AG04450 (cell line): ENCODE results near the gene ACSF3. TPM values are rescaled to one million over a fixed set of nuclear protein-coding genes. Genes with fewer than 3 reads are reported as not detected.

ENCODE experiments used
- CTCF ChIA-PET: fragments of 300-600, 350-600 bp; formaldehyde crosslinking; extraction: SDS; loops from one replicate; lab custom pipeline; 2022; ENCODE audit warnings: antibody characterized with exemption, inconsistent platforms; lab: Charles Lee
- POLR2A ChIA-PET: fragments of 350-600 bp; formaldehyde crosslinking; extraction: SDS; loops from one replicate; lab custom pipeline; 2021; ENCODE audit warnings: antibody characterized with exemption, inconsistent platforms; lab: Yijun Ruan, JAX
- DNase-seq: peaks from one replicate; pipeline ENCODE4 v3.0.0-alpha.2; 2011; ENCODE audit warnings: low read depth, low spot score
- H3K27ac ChIP-seq: one replicate; pipeline ENCODE4 v1.5.1; 2012; ENCODE audit warnings: low read depth, low read length, control low read depth
- H3K27me3 ChIP-seq: one replicate; pipeline ENCODE4 v1.6.0; 2012; ENCODE audit warnings: low read length; ENCODE audit not compliant: control insufficient read depth, insufficient read depth
- H3K4me3 ChIP-seq: 2 replicates; pipeline ENCODE4 v1.5.1; 2011; ENCODE audit warnings: mild to moderate bottlenecking, low read depth, low read length, control low read depth
- H3K9me3 ChIP-seq: 2 replicates; pipeline ENCODE4 v1.5.1; 2012; ENCODE audit warnings: low read length; ENCODE audit not compliant: control insufficient read depth, insufficient read depth
- polyA plus RNA-seq: library from polyadenylated mRNA; depleted of rRNA; stranded (reverse); fragments of >200 nt; gene quantifications from 2 replicates; pipeline ENCODE4 v1.2.3, GENCODE V29; 2011
- TF ChIP-seq, protein P1 (sequence below): IDR thresholded peaks from 2 replicates; pipeline ENCODE4 v1.5.1; 2011; ENCODE audit warnings: low read depth, low read length, control low read depth, inconsistent platforms

Gene ACSF3
- polyA plus RNA-seq, 1 experiment: 11.2 TPM

GRCh38 chr16:89113661-89114060, 20.0 kb downstream of the ACSF3 start:
- CTCF ChIA-PET: no interaction called here
- TF ChIP-seq, protein P1, sequence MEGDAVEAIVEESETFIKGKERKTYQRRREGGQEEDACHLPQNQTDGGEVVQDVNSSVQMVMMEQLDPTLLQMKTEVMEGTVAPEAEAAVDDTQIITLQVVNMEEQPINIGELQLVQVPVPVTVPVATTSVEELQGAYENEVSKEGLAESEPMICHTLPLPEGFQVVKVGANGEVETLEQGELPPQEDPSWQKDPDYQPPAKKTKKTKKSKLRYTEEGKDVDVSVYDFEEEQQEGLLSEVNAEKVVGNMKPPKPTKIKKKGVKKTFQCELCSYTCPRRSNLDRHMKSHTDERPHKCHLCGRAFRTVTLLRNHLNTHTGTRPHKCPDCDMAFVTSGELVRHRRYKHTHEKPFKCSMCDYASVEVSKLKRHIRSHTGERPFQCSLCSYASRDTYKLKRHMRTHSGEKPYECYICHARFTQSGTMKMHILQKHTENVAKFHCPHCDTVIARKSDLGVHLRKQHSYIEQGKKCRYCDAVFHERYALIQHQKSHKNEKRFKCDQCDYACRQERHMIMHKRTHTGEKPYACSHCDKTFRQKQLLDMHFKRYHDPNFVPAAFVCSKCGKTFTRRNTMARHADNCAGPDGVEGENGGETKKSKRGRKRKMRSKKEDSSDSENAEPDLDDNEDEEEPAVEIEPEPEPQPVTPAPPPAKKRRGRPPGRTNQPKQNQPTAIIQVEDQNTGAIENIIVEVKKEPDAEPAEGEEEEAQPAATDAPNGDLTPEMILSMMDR: no peak
- no peak overlapping the region for H3K4me3 ChIP-seq
- no peak overlapping the region for H3K27ac ChIP-seq
- H3K9me3 ChIP-seq: no peaks in the 10 kb centered on the region; the same call in 1 of the 2 replicates
- H3K27me3 ChIP-seq: no peaks in the 10 kb centered on the region
- POLR2A ChIA-PET: no interaction called here
- no peak for DNase-seq

DNA sequence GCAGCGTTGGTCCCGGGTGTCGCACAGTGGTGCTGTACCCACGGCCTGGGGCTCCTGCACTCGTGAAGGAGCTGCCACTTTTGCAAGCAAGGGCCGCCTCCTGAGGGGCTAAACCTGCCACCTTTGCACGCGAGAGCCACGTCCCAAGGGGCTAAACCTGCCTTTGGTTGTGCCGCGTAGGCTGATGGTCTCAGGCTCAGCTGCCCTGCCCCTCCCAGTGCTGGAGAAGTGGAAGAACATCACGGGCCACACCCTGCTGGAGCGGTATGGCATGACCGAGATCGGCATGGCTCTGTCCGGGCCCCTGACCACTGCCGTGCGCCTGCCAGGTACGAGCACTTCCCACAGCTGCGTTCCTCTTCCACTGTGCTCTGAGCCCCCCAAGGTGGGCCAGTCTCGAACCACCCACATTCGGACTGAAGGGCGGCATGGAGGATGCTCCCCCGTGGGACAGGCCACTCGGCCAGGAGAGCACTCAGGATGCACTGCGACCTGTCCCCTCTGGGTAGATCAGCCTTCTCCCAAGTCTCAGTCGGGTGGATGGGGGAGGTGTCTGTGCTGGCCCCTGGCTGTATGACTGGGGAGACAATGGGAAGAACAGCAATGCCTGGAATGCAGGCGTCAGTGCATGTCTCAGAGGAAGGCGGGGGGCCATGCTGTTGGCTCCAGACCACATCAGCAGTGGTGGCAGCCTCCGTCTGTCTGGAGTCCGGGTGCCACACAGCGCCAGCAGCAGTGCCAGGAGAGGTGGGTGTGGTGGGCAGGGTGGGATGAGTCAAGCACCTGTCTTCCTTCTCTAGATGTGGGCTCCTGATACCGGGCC, 20.7 kb downstream of the ACSF3 start:
- ChIA-PET CTCF (no interaction called here), POLR2A (no interaction called here)
- Histone ChIP-seq H3K9me3 (no peaks in the 10 kb centered on the region; the same call in 1 of the 2 replicates), H3K4me3 (no peak overlapping the region), H3K27ac (no peak overlapping the region), H3K27me3 (no peaks in the 10 kb centered on the region)
- TF ChIP-seq, protein P1: no peak
- DNase-seq: no peak

GRCh38 chr16:89115216-89115861, 21.7 kb downstream of the ACSF3 start:
- CTCF ChIA-PET: no interaction called here
- DNase-seq: no peak
- H3K9me3 ChIP-seq: no peaks in the 10 kb centered on the region; the same call in 1 of the 2 replicates
- H3K4me3 ChIP-seq: no peak overlapping the region
- POLR2A ChIA-PET: interaction anchor here (0.7 kb wide), 1 partner anchor 660 kb away, joined by 4 read pairs; no protein-coding TSS in a partner anchor
- TF ChIP-seq, protein P1: no peak
- H3K27me3 ChIP-seq: no peaks in the 10 kb centered on the region
- H3K27ac ChIP-seq: no peak overlapping the region

GRCh38 chr16:89116341-89117226, 22.9 kb downstream of the ACSF3 start:
- no peak overlapping the region for H3K27ac ChIP-seq
- H3K9me3 ChIP-seq: no peaks in the 10 kb centered on the region; the same call in 1 of the 2 replicates
- no peaks in the 10 kb centered on the region for H3K27me3 ChIP-seq
- no peak for DNase-seq
- POLR2A ChIA-PET: interaction anchor here (0.7 kb wide), 1 partner anchor 661 kb away, joined by 4 read pairs; no protein-coding TSS in a partner anchor
- TF ChIP-seq, protein P1: no peak
- CTCF ChIA-PET: no interaction called here
- no peak overlapping the region for H3K4me3 ChIP-seq
